NB4 (cell line): ENCODE results near the gene B9D2.

Source experiments
- POLR2A ChIP-seq: IDR thresholded peaks from 2 replicates; pipeline ENCODE4 v1.6.1; 2011; ENCODE audit warnings: mild to moderate bottlenecking; ENCODE audit not compliant: insufficient read length; ENCODE audit errors: extremely low read depth
- TF ChIP-seq, protein P1 (sequence below): IDR thresholded peaks from one replicate; pipeline ENCODE4 v1.5.1; 2012; ENCODE audit warnings: low read depth, low read length

DNA sequence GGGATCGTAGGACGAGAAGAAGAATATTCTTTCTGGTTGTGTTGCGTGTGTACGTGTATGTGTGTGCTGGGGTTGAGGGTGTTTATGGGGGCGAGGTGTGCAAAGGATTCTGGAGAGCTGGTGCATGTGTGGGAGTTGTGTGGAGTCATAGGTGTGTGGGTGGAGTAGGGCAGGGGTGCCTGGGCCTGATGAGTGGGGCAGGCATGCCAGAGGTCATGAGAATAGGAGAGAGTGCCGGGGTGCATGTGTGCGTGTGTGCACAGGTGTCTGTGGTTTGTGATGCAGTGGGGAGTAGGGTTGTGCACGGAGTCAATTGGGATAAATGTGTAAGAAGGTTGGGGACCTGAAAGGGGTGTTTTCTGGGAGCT, 13.0 kb upstream of the B9D2 start:
- TF ChIP-seq, protein P1, sequence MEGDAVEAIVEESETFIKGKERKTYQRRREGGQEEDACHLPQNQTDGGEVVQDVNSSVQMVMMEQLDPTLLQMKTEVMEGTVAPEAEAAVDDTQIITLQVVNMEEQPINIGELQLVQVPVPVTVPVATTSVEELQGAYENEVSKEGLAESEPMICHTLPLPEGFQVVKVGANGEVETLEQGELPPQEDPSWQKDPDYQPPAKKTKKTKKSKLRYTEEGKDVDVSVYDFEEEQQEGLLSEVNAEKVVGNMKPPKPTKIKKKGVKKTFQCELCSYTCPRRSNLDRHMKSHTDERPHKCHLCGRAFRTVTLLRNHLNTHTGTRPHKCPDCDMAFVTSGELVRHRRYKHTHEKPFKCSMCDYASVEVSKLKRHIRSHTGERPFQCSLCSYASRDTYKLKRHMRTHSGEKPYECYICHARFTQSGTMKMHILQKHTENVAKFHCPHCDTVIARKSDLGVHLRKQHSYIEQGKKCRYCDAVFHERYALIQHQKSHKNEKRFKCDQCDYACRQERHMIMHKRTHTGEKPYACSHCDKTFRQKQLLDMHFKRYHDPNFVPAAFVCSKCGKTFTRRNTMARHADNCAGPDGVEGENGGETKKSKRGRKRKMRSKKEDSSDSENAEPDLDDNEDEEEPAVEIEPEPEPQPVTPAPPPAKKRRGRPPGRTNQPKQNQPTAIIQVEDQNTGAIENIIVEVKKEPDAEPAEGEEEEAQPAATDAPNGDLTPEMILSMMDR: no peak
- TF ChIP-seq POLR2A: no peak
